Peyer's patch (tissue), 4 donors: ENCODE results near the gene SKIC8. TPM values are rescaled to one million over a fixed set of nuclear protein-coding genes. Genes with fewer than 3 reads are reported as not detected.

Experiments used
- DNase-seq, 3 donors: peaks; one replicate each; pipeline ENCODE4 v3.0.0-alpha.2; 2017 to 2019
- H3K27ac ChIP-seq, 4 donors: fragments of 200-600 bp; sonication (generic); one replicate each; pipeline ENCODE4 v1.5.1; 2016 to 2019
- H3K27me3 ChIP-seq, 2 donors: fragments of 200-600 bp; sonication (generic); one replicate each; pipeline ENCODE4 v1.5.1; 2019
- H3K36me3 ChIP-seq, 3 donors: fragments of 200-600 bp; sonication (generic); one replicate each; pipeline ENCODE4 v1.5.1; 2016 to 2019
- H3K4me1 ChIP-seq, 4 donors: fragments of 200-600 bp; sonication (generic); one replicate each; pipeline ENCODE4 v1.5.1; 2016 to 2019
- H3K4me3 ChIP-seq, 4 donors: fragments of 200-600 bp; sonication (generic); 1 replicate in 3 of 4; 2 replicates in 1 of 4; pipeline ENCODE4 v1.5.1; 2016 to 2019; ENCODE audit warnings: mild to moderate bottlenecking in 1 of 4
- H3K9me3 ChIP-seq, 4 donors: fragments of 200-600 bp; sonication (generic); one replicate each; pipeline ENCODE4 v1.5.1; 2016 to 2019; ENCODE audit warnings: mild to moderate bottlenecking in 1 of 4
- CTCF ChIP-seq, 6 experiments: fragments of 450-650 bp in 4 of 6; fragments of 200-600 bp in 2 of 6; sonication (generic) in 1 of 6; IDR thresholded peaks; one replicate each; pipeline ENCODE4 v1.5.1; 2017 to 2019; ENCODE audit warnings: antibody characterized with exemption in 6 of 6, mild to moderate bottlenecking in 3 of 6, moderate library complexity in 1 of 6
- POLR2A ChIP-seq, 2 donors: fragments of 450-650 bp; IDR thresholded peaks; one replicate each; pipeline ENCODE4 v1.5.1; 2017; ENCODE audit warnings: antibody characterized with exemption in 2 of 2, mild to moderate bottlenecking in 2 of 2, moderate library complexity in 2 of 2
- total RNA-seq, 4 donors: library from RNA; depleted of rRNA; stranded (reverse); fragments of >200 nt; gene quantifications; one replicate each; pipeline ENCODE4 v1.1.0, GENCODE V29; 2016

SKIC8 gene
- total RNA-seq, 4 donors from 2014 or later, result 23.7 to 46.2 (median 43.7) TPM

GRCh38 chr15:78342021-78342420 is 42.6 kb upstream of the SKIC8 start:
- H3K9me3 ChIP-seq, result no peaks in the 10 kb centered on the region
- peaks cover 0 to 14% of the 10 kb centered on the region in 2 donors for H3K27me3 ChIP-seq
- no peak overlapping the region for H3K4me3 ChIP-seq
- no peak for TF ChIP-seq CTCF (IDR thresholded peaks at IDR 0.05)
- no peak for TF ChIP-seq POLR2A (IDR thresholded peaks at IDR 0.05)
- H3K4me1 ChIP-seq, result peaks cover 0 to 17% (median 0%) of the 10 kb centered on the region in 4 donors
- no peak for DNase-seq
- H3K27ac ChIP-seq, result no peak overlapping the region
- no peaks in the 10 kb centered on the region for H3K36me3 ChIP-seq

- DNase-seq, result no peak
- no peak overlapping the region for H3K27ac ChIP-seq
- H3K4me3 ChIP-seq, result no peak overlapping the region
- no peaks in the 10 kb centered on the region for H3K36me3 ChIP-seq
- H3K4me1 ChIP-seq, result peaks cover 0 to 17% (median 0%) of the 10 kb centered on the region in 4 donors
- TF ChIP-seq POLR2A (IDR thresholded peaks at IDR 0.05) (no peak), CTCF (IDR thresholded peaks at IDR 0.05) (no peak)
- peaks cover 0 to 14% of the 10 kb centered on the region in 2 donors for H3K27me3 ChIP-seq
- H3K9me3 ChIP-seq, result no peaks in the 10 kb centered on the region
These were observed 41.9 kb upstream of the SKIC8 start for GRCh38 chr15:78341057-78341987.

- H3K36me3 ChIP-seq, result no peaks in the 10 kb centered on the region
- H3K27ac ChIP-seq, result no peak within 1 kb of the TSS
- H3K4me3 ChIP-seq, result peak within 1 kb of the TSS in 2 of 4 donors; percentile 22 to 29
- TF ChIP-seq POLR2A (IDR thresholded peaks at IDR 0.05), result no peak
- no peak for TF ChIP-seq CTCF (IDR thresholded peaks at IDR 0.05)
- peaks cover 0 to 14% of the 10 kb centered on the region in 2 donors for H3K27me3 ChIP-seq
- H3K4me1 ChIP-seq, result peaks cover 0 to 17% (median 0%) of the 10 kb centered on the region in 4 donors
- no peaks in the 10 kb centered on the region for H3K9me3 ChIP-seq
- DNase-seq, result no peak
These were observed 41.0 kb upstream of the SKIC8 start, which contains the start of gene CRABP1 for GRCh38 chr15:78340231-78341056. CRABP1 (plus strand) TSS chr15:78340353; CDS start chr15:78340429, 76 bp downstream.

GRCh38 chr15:78339559-78339958 is 40.1 kb upstream of the SKIC8 start:
- Histone ChIP-seq H3K27ac (no peak overlapping the region), H3K36me3 (no peaks in the 10 kb centered on the region), H3K27me3 (peaks cover 0 to 14% of the 10 kb centered on the region in 2 donors), H3K9me3 (no peaks in the 10 kb centered on the region), H3K4me3 (no peak overlapping the region), H3K4me1 (peaks cover 0 to 17% (median 0%) of the 10 kb centered on the region in 4 donors)
- DNase-seq, result no peak
- TF ChIP-seq CTCF (IDR thresholded peaks at IDR 0.05) (no peak), POLR2A (IDR thresholded peaks at IDR 0.05) (no peak)

GRCh38 chr15:78338781-78339180 is 39.4 kb upstream of the SKIC8 start:
- H3K27ac ChIP-seq, result no peak overlapping the region

More at GRCh38 chr15:78338781-78339180, 39.4 kb upstream of the SKIC8 start:
- H3K36me3 ChIP-seq, result no peaks in the 10 kb centered on the region
- TF ChIP-seq POLR2A (IDR thresholded peaks at IDR 0.05), result no peak
- DNase-seq, result no peak
- H3K4me1 ChIP-seq, result peaks cover 0 to 17% (median 0%) of the 10 kb centered on the region in 4 donors
- peaks cover 0 to 14% of the 10 kb centered on the region in 2 donors for H3K27me3 ChIP-seq
- no peaks in the 10 kb centered on the region for H3K9me3 ChIP-seq
- no peak overlapping the region for H3K4me3 ChIP-seq
